Stimulated activated CD8-positive, alpha-beta memory T cell treated with anti-CD3 and anti-CD28 coated beads, Interleukin-12 subunit alpha, Interleukin-12 subunit beta, amount 100 ng/mL, for 24 hours (primary cell): ENCODE results near the gene AGPAT2.

Source experiments
- DNase-seq: peaks from one replicate; pipeline ENCODE4 v3.0.0-alpha.2; 2020; ENCODE audit errors: extremely low read depth

AGPAT2 gene

GRCh38 chr9:136687721-136688223 lies 515 bp upstream of the AGPAT2 start:
- DNase-seq = no peak

GRCh38 chr9:136686534-136686793 lies 793 bp downstream of the AGPAT2 start:
- no peak for DNase-seq

DNA sequence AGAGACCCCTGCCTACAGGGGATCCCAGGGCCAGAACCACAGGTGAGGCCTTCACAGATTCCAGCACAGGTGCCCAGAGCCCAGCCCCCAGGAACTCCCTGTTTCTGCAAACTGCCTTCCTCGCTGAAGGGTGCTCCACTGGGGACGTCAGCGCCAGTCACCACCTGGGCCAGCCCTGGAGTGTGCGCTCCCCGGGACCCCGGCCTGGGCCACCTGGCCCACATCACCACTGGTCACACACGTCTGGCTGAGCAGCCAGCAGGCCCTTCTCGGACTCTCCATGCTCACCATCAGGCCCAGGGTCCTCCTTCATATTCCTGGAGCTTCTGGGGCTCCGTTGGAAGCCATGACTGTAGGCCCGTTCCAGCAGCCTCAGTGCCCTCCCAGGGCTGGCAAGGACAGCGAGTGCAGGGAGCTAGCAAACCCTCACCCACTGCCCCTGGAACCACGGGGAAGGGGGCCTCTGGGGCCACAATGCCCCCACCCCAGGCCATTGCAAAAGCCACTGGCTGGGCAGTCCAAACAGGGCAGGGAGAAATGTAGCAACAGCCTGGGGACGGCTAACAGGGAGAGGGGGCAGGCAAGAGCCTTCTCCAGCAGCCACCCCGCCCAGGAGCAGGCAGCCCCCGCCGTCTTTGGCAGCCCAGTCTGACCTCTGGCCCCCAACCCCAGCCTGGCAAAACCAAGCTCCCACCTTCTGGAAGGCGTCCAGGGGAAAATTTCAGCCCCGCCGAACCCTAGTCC lies 1.3 kb downstream of the AGPAT2 start:
- no peak for DNase-seq

DNA sequence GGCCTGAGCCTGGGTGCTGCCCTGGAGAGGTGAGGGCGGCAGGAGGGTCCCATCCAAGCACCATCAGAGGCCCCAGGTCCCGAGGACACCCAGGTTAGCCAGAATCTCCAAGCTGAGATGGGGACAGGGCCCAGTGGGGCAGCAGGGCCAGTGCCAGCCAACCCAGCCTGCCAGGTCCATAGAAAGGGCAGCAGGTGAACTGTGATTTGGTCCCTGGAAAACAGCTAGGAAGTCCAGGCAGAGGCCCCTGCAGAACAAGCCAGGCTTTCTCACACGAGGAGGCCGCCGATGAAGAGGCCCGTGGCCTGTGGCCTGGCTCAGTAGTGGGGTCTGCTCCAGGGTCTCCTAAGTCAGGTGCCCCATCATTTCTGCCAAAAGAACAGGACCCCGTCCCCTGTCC lies 2.0 kb downstream of the AGPAT2 start:
- DNase-seq = no peak

DNA sequence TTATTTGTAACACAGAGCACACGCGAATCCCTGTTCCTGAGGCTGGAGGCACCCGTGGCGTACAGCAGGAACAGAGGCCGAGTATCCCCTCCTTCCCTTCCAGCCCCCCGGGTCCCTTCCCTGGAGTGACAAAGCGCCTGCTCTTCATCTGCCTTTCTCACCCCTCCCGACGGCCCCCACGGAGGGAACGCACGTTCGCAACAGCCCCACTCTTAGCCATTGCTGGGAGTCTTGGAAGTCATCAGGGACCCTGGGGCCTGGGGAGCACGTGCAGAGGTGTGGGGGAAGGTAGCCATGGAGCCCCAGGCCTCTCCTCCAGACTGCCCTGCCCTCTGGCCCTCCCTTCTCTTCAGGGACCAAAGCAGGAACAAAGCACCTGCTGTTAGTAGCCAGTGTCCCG lies 2.5 kb downstream of the AGPAT2 start:
- DNase-seq = no peak

DNA sequence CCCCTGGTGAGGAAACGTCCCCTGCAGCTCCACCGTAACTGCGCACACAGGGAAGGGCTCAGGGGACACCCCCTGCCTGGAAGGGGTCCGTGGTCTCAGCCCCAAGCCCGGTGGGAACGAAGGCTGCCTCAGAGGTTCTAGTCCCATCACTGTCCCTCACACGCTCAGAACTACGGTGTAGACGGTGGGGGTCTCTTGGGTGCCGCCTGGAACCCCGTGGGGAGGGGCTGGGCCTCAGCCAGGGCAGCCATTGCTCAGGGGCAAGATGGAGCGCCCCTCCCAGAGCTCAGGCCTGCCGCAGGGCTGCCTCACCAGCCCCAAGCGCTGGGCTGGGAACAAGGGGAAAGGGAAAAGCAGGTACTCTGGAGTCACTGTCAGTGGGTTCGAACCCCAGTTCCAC lies 2.9 kb downstream of the AGPAT2 start:
- no peak for DNase-seq

DNA sequence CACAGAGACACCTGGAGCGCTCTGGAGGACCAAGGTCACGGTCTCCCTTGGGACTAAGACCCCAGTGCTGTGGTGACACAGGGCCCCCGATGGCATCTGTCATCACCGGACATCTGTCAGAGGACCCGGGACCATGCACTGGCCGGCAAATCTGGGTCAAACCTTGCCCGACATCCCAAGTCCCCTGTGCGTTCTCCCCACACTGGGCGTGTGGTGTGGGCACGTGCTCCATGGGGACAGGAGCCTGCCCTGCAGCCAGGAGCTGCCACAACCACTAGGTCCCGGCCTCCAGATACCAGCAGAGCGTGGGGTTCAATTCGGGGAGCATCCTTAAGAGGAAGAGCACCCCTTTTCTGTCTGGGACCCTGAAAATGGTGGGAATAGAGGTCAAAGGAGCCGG lies 3.5 kb downstream of the AGPAT2 start:
- DNase-seq = no peak

- DNase-seq = no peak
These were observed 4.0 kb downstream of the AGPAT2 start for GRCh38 chr9:136683173-136683745.

DNA sequence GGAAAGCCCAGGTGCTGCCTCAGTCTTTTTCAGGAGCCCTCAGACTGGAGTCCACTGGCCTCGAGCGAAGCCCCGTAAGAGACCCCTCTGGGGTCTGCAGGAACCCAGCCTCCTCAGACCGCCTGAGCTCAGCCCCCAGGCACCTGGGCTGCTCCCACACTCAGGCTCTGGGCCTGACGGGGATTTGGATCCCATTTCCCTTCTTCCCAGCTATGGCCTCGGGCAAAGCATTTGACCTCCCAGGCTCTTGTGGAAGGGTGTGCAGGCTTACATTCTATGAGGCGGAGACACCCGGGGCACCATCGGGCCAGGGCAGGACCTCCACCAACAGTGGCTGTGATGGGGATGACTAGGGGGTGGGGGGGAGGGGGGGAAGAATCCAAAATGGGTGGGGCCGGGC lies 4.5 kb downstream of the AGPAT2 start:
- DNase-seq = no peak

GRCh38 chr9:136681945-136682699 lies 5.1 kb downstream of the AGPAT2 start:
- no peak for DNase-seq

DNA sequence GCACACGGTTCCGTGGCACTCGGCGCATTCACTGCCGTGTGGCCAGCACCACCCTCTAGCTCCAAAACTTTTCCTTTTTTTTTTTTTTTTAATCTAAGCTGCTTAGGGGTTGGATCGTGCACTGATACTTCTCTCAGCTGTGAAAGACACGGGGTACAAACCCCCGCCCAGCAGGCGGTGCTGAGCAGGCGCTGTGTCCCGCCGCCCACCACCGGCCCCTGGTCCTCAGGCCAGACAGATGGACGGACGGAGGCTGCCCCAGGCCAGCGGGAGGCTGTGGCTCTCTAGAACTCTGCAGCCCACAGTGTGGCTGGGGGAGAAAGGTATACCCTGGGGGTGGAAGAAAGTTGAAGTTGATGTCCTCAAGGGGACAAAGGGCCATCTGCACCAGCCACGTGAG lies 6.2 kb downstream of the AGPAT2 start:
- no peak for DNase-seq

DNA sequence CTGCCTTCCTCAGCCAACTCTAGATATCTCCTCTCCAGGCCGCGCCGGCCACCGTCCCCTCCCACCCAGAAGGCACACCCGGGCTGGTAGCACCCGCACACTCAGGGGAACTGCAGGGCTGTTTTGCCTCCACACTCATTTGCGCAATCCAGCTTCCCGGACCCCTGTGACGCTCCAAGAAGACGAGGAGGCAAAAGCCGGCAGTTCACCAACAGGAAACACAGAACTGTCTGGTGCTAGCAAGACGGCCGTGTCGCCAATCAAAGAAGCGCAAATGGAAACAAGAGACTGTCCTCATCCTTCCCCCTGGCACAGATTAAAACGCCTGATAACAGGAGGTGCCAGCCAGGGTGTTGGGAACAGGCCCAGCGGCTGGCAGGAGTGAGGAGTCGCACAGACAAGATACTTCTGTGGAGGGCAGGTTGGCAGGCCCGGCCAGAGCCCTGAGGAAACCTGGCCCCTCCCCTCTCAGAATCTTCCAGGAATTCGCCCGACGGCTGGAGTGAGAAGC lies 7.8 kb downstream of the AGPAT2 start:
- no peak for DNase-seq

GRCh38 chr9:136678624-136679023 lies 8.6 kb downstream of the AGPAT2 start:
- DNase-seq = no peak

DNA sequence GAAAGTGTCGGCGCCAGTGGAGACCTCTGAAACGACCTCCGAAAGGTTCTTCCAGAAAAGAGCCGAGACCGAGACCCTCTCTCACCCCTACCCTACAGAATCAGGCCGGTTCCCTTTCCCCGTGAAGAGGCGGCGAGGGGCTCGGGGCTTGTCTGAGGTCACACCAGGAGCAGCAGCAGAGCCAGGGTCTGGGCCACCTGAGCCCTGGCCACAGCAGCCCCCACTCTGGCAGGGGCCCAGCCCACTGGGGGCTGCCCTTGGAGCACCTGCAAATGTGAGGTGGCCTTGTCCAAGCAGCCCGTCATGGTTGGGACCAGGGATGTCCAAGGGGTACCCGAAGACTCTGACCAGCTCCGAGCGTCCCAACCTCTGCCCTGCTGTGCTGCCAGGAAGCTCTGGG lies 9.2 kb downstream of the AGPAT2 start:
- DNase-seq = no peak

GRCh38 chr9:136676920-136677686 lies 10.2 kb downstream of the AGPAT2 start:
- no peak for DNase-seq

- DNase-seq = no peak
These were observed 10.9 kb downstream of the AGPAT2 start for GRCh38 chr9:136676297-136676794.

- DNase-seq = no peak
These were observed 11.6 kb downstream of the AGPAT2 start for GRCh38 chr9:136675477-136676296.

DNA sequence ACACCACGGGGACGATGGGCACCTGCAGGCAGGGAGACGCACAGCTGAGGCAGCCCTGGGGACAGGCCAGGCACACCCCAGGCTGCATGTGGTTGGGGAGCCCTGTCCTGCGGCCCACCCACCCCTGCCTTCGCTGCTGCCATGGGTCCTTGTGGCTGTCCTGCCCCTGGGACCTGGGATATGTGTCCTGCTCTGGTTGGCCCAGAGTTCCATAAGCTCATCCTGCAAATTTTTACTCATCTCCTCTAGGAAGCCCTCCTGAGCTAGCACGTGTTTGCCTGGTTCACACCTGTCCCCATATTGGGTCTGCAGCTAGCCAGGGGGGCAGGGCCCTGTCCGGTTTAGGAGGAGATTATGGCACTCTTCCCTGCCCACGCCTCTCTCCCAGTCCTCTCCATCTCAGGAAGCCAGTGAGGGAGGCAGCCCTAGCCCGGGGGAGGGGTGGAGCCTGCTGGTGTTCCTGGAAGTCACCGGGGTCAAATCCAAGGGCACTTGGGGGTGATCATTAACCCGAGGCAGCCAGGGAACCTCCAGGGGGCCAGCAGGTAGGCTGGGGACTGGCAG lies 12.4 kb downstream of the AGPAT2 start:
- no peak for DNase-seq

- DNase-seq = no peak
These were observed 13.1 kb downstream of the AGPAT2 start for GRCh38 chr9:136673975-136674785.
